ENCODE measurements around the gene FRS3.

DNA sequence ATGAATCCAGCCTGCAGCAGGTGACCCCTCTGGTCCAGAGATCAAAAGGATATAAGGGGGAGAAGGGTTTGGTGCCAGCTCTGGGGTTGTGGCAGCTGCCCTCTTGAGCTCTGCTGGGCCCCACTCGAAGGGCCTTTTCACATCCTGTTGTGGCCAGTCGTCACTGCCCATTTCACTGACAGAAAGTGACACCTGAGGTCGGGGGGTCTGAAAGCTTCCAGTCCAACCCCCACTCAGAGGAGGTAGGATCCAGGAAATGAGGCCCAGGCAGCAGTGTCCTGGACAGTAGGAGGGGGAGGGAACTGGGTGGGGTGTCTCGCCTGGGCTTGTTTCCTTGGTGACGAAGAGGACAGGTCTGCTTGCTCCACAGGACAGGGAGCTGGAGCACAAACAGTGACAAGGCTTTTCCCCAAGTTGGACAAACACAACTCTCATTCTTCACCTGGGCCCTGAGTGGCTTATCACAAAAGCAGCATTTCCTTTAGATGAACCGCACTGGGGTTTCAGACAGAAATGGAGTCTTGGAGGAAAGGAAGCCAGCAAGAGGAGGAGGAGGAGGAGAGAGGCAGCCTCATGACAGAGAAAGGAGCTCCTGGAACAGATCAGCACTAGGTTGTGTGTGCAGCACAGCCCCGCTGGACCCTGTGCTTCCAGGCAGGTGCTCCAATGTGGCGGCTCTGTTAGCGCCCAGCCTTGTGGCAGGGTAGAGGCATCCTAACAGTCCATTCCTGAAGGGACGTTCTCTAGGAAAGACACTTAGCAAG is 11.0 kb downstream of the FRS3 start:
- no peak for TF ChIP-seq LEF1 (IDR thresholded peaks at IDR 0.05; ENCODE audit: borderline replicate concordance)
- no peak for TF ChIP-seq SUZ12 (IDR thresholded peaks at IDR 0.05)
- no peak for TF ChIP-seq L3MBTL2 (conservative IDR thresholded peaks at IDR 0.05)
- no peak for TF ChIP-seq SP1 (IDR thresholded peaks at IDR 0.05)
- no peak for TF ChIP-seq FOXK2 (IDR thresholded peaks at IDR 0.05)
- TF ChIP-seq NFRKB (IDR thresholded peaks at IDR 0.05): no peak
- TF ChIP-seq FOXM1 (IDR thresholded peaks at IDR 0.05; ENCODE audit: borderline replicate concordance): no peak
